ENCODE data around the gene MEIKIN. TPM values are rescaled to one million over a fixed set of nuclear protein-coding genes. Genes with fewer than 3 reads are reported as not detected.
"Not testable (repeated sequence)": the region's sequence is repeated elsewhere in the genome, so short reads cannot be mapped to it uniquely, and the experiment has no call there.

Gene MEIKIN
- polyA plus RNA-seq, 1 donor = not detected

- DNase-seq = peak; percentile 97
Observed at GRCh38 chr5:131796793-131797693, 148.4 kb downstream of the MEIKIN start, which contains the start of gene FNIP1. Gene FNIP1, minus strand, starts transcription at chr5:131797017. Its CDS starts 96 bp downstream, at chr5:131796921.

- DNase-seq = peak; percentile 56
Observed at GRCh38 chr5:131795879-131796792, 149.3 kb downstream of the MEIKIN start.

GRCh38 chr5:131795228-131795627, 150.2 kb downstream of the MEIKIN start:
- DNase-seq = no peak

GRCh38 chr5:131794586-131794985, 150.9 kb downstream of the MEIKIN start:
- no peak for DNase-seq

GRCh38 chr5:131792896-131793295, 152.6 kb downstream of the MEIKIN start:
- no peak for DNase-seq

- no peak for DNase-seq
Observed at GRCh38 chr5:131791866-131792265, 153.6 kb downstream of the MEIKIN start.

- no peak for DNase-seq
Observed at GRCh38 chr5:131790550-131790949, 154.9 kb downstream of the MEIKIN start.

- no peak for DNase-seq
Observed at GRCh38 chr5:131789765-131790164, 155.7 kb downstream of the MEIKIN start.

GRCh38 chr5:131787736-131788135, 157.7 kb downstream of the MEIKIN start:
- DNase-seq = no peak

- DNase-seq = no peak
Observed at GRCh38 chr5:131786900-131787692, 158.4 kb downstream of the MEIKIN start.

GRCh38 chr5:131786036-131786435, 159.4 kb downstream of the MEIKIN start:
- DNase-seq = no peak

GRCh38 chr5:131783874-131784273, 161.6 kb downstream of the MEIKIN start:
- no peak for DNase-seq

GRCh38 chr5:131783357-131783756, 162.1 kb downstream of the MEIKIN start:
- DNase-seq = no peak

- no peak for DNase-seq
Observed at GRCh38 chr5:131782717-131783116, 162.7 kb downstream of the MEIKIN start.

- DNase-seq = not testable (repeated sequence)
Observed at GRCh38 chr5:131778141-131778540, 167.3 kb downstream of the MEIKIN start.

GRCh38 chr5:131776450-131776849, 169.0 kb downstream of the MEIKIN start:
- DNase-seq = no peak

GRCh38 chr5:131774652-131775367, 170.7 kb downstream of the MEIKIN start:
- no peak for DNase-seq

GRCh38 chr5:131773805-131774204, 171.7 kb downstream of the MEIKIN start:
- DNase-seq = no peak

GRCh38 chr5:131771692-131772091, 173.8 kb downstream of the MEIKIN start:
- no peak for DNase-seq

GRCh38 chr5:131769961-131770360, 175.5 kb downstream of the MEIKIN start:
- no peak for DNase-seq

- DNase-seq = peak; percentile 4
Observed at GRCh38 chr5:131769336-131769735, 176.1 kb downstream of the MEIKIN start.

- no peak for DNase-seq
Observed at GRCh38 chr5:131767891-131768290, 177.6 kb downstream of the MEIKIN start.

Data from hindlimb muscle (tissue), 1 donor.